Activated naive CD8-positive, alpha-beta T cell (primary cell): Measurements from ENCODE around the gene PTCH1.

ENCODE experiments used
- H3K27ac Mint-ChIP-seq: one replicate; pipeline ENCODE4 v1.8.0; 2021; ENCODE audit warnings: mixed read lengths
- H3K27me3 Mint-ChIP-seq: one replicate; pipeline ENCODE4 v1.8.0; 2021; ENCODE audit warnings: mixed read lengths
- H3K36me3 Mint-ChIP-seq: one replicate; pipeline ENCODE4 v1.8.0; 2021; ENCODE audit warnings: mixed read lengths
- H3K4me1 Mint-ChIP-seq: one replicate; pipeline ENCODE4 v1.8.0; 2021; ENCODE audit warnings: low read depth, mixed read lengths
- H3K4me3 Mint-ChIP-seq: one replicate; pipeline ENCODE4 v1.8.0; 2021; ENCODE audit warnings: mild to moderate bottlenecking, mixed read lengths
- H3K9me3 Mint-ChIP-seq: one replicate; pipeline ENCODE4 v1.8.0; 2021; ENCODE audit warnings: low read depth, mixed read lengths

The PTCH1 gene

DNA sequence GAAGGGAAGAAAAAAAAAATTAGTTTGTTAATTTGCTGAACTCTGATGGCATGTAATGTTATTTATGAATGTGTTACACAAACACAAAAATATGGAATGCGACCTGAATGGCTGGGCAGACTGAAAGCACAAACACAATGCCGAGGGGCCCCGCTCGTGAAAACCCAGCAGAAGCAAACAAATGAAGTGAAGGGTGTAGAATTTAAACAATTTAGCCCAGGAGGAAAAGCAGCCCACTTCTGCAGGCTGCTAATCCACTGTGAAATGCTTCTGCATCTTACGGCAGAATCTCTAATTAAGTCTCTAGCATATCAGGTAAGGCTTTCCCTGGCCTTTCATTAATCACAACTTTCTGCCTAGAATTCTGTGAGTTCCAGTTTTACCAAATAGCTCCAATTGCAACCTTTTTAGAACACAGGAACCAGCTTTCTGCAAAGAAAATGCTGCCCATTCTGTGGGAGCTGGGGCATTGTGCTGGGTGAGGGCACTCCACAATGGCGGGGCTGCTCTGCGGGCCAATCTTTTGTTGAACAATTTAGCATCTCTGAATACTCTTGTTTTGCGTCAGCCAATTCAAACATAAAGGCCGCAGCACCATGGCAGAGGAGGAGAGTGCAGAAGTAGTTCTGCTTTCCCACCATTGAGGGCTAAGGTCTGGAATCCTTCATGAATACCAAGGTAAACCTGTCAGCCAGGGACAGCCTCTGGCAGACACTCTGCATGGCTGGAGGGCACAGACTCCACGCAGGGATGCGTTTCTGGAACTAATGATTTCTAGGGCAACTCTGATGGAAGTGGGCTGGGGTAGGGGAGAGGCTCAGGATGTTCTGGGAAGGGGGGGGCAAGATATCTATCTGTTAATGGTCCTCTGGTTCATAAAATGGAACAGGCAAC, 66.4 kb downstream of the PTCH1 start:
- Mint-ChIP-seq H3K4me3 (no peak overlapping the region), H3K27me3 (no peaks in the 10 kb centered on the region), H3K27ac (no peak overlapping the region), H3K9me3 (no peaks in the 10 kb centered on the region), H3K36me3 (peaks cover 14% of the 10 kb centered on the region), H3K4me1 (no peaks in the 10 kb centered on the region)

DNA sequence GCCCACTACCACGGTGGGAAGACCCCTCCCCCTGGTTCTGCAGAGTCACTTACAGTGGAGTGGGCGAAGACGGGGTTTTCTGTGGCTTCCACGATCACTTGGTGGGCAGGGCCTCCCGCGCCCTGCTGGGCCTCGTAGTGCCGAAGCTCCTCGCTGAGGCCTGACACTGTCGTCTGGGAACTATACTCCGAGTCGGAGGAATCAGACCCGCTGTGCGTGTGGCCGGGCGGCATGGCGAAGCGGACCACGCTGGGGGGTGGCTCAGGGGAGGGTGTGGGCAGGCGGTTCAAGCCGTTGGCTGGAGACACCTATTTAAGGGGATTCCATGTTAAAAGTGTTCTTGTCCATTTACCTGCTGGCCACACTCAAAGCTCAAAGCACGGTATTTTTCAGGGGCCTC, 67.8 kb downstream of the PTCH1 start:
- H3K27me3 Mint-ChIP-seq, result no peaks in the 10 kb centered on the region
- no peaks in the 10 kb centered on the region for H3K4me1 Mint-ChIP-seq
- H3K27ac Mint-ChIP-seq, result no peak overlapping the region
- H3K36me3 Mint-ChIP-seq, result peaks cover 9% of the 10 kb centered on the region
- H3K4me3 Mint-ChIP-seq, result no peak overlapping the region
- H3K9me3 Mint-ChIP-seq, result no peaks in the 10 kb centered on the region

DNA sequence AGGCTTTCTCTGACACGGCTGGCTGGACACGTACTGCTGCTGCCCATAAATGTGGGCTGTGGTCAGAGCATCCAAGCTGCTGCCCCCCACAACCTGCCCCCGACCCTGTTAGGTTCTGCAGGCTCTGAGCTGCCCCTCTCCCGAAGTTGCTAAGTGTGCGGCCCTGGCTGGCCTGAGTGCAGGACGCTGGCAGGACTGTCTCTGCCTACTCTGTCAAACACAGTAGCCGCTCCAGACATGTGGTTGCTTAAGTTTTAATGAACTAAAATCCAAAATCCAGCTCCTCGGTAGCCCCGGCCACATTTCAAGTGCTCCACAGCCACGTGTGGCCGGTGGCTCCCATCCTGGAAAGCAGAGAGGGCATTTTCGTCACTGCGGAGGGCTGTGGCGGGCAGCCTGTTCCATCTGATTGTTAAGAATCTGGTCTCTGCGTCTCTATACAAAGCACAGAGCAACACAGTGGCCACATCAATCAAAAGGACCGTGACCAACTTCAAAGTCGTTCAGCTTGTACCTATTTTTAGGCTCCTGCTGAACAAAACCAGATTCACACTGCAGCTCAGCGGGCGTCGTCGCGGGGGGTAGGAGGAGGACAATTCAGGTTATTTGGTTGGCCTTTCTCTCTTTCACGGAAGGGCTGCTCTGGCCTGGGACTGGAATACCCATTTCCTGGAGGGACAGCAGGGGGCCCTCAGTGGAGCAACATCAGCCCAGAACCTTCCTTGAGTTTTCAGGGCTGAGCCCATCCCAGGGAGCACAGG, 68.9 kb downstream of the PTCH1 start:
- no peaks in the 10 kb centered on the region for H3K9me3 Mint-ChIP-seq

DNA sequence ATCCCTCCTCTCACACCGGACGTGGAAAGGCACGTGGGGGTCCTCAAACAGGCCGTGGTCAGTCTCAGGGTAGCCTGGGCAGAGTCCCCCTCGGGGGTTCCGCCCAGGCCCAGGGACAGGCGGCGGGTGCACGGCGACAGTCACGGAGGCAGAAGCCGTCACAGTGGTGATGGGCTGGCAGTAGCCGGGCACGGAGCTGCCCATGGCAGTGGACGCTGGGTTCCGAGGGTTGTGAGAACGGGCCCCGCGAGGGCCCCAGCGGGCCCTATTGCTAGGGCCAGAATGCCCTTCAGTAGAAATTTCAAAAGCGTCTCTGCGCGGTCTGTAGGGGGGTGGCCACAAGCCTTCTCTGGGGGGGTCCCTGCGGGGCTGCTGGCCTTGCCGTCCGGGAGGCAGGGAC, 69.8 kb downstream of the PTCH1 start:
- no peaks in the 10 kb centered on the region for H3K4me1 Mint-ChIP-seq
- H3K27ac Mint-ChIP-seq, result no peak overlapping the region
- no peaks in the 10 kb centered on the region for H3K27me3 Mint-ChIP-seq
- H3K36me3 Mint-ChIP-seq, result peaks cover 9% of the 10 kb centered on the region
- H3K4me3 Mint-ChIP-seq, result no peak overlapping the region
- no peaks in the 10 kb centered on the region for H3K9me3 Mint-ChIP-seq

More for the DNA sequence above, 68.9 kb downstream of the PTCH1 start:
- Mint-ChIP-seq H3K36me3 (peaks cover 6% of the 10 kb centered on the region), H3K4me1 (no peaks in the 10 kb centered on the region), H3K4me3 (no peak overlapping the region), H3K27me3 (no peaks in the 10 kb centered on the region), H3K27ac (no peak overlapping the region)

DNA sequence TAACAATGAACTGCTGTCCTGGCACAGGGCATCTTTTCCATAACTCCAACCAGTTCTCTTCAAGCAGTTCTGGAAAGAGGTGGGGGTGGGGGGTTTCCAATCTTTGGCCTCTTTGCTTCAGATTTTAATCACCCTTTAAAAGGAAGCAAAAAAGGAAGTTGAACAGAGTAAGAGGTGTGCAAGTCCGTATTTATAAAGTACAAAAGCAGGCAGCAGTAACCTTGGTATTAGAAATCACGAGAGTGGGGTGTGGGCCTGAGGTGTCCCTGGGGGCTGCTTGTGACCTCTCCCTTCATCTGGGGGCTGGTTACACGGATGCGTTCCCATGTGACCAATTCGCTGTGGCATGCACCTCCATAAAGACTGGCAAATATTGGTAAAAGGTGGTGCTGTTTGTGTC, 70.5 kb downstream of the PTCH1 start:
- Mint-ChIP-seq H3K9me3 (no peaks in the 10 kb centered on the region), H3K36me3 (peaks cover 9% of the 10 kb centered on the region), H3K4me1 (no peaks in the 10 kb centered on the region), H3K4me3 (no peak overlapping the region), H3K27me3 (no peaks in the 10 kb centered on the region), H3K27ac (no peak overlapping the region)

DNA sequence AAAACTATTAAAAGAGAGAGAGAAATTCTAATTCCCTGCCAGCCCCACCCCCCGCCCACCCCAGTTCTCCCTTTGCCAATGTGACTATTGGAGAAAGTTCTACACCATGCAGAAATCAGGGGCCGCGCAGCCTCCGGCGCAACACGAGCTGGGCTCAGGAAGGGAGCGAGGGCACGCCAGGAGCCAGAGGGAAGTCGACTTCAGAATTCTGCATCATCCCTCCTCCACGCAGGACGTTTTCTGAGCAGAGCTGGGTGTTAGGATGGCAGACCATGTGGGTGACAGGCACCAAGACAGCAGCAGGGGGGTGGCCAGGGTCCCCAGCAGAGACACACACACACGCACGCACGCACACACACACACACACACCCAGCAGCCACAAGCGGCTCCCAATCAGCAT, 72.6 kb downstream of the PTCH1 start:
- Mint-ChIP-seq H3K27ac (no peak overlapping the region), H3K4me3 (no peak overlapping the region), H3K27me3 (no peaks in the 10 kb centered on the region), H3K4me1 (no peaks in the 10 kb centered on the region), H3K9me3 (no peaks in the 10 kb centered on the region), H3K36me3 (peaks cover 6% of the 10 kb centered on the region)

DNA sequence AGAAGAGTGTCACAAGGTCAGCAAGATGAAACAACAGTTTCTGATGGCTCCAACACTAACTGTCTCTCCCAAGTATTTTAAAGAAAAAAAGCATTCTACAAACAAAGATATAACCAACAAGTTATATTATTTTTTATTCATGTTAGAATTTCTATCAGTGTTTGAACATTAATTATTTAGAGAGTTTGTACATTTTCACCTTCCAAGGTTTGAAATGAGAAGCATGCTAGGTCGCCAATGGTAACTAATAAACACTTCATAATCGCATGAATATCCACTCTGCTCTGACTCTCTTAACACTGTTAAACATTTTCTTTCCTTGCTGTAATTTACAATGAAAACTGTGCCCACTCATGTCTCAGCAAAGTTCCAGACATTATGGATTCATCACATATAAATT, 73.5 kb downstream of the PTCH1 start:
- H3K9me3 Mint-ChIP-seq, result no peaks in the 10 kb centered on the region
- H3K27ac Mint-ChIP-seq, result no peak overlapping the region
- H3K27me3 Mint-ChIP-seq, result no peaks in the 10 kb centered on the region
- H3K4me3 Mint-ChIP-seq, result no peak overlapping the region
- no peaks in the 10 kb centered on the region for H3K4me1 Mint-ChIP-seq
- H3K36me3 Mint-ChIP-seq, result peaks cover 6% of the 10 kb centered on the region

DNA sequence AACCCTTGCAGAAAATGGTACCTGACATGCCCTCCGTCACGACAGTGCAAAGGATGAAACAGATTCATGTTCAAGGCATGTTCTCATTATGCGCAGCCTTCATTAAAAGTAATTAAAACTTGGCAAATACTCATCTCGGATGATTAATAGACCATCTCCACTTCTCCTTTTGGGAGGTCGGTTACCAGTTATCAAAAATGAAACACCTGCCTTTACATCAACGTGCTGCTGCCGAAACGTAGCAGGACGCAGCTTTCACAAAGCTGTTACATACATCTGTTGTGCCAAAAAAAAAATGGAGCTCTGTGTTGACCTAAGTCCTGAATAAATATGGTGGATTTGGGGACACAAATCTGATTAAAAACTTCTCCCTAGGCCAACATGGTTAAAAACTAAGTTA, 75.7 kb downstream of the PTCH1 start:
- Mint-ChIP-seq H3K36me3 (peaks cover 6% of the 10 kb centered on the region), H3K9me3 (no peaks in the 10 kb centered on the region)

DNA sequence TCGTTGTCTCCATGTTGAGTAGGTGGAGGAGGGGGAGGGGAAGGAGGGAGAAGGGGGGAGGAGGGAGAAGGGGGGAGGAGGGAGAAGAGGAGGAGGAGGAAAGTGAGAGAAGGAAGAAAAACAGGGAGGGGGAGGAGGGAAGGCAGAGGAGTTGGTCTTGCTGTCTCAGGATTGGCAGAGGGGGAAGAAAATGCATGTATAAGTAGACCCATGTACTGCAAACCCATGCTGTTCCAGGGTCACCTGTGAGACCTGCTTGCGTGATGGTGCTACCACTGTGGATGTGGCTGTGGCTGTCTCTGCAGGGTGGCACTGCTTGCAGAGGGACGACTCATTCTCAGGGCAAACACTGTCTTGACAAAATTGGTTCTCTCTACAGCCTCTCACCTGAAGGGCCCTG, 76.3 kb downstream of the PTCH1 start:
- Mint-ChIP-seq H3K27me3 (no peaks in the 10 kb centered on the region), H3K4me3 (no peak overlapping the region), H3K36me3 (peaks cover 4% of the 10 kb centered on the region), H3K9me3 (no peaks in the 10 kb centered on the region), H3K27ac (no peak overlapping the region), H3K4me1 (no peaks in the 10 kb centered on the region)

More for the DNA sequence above, 75.7 kb downstream of the PTCH1 start:
- Mint-ChIP-seq H3K27me3 (no peaks in the 10 kb centered on the region), H3K4me3 (no peak overlapping the region), H3K27ac (no peak overlapping the region), H3K4me1 (no peaks in the 10 kb centered on the region)

DNA sequence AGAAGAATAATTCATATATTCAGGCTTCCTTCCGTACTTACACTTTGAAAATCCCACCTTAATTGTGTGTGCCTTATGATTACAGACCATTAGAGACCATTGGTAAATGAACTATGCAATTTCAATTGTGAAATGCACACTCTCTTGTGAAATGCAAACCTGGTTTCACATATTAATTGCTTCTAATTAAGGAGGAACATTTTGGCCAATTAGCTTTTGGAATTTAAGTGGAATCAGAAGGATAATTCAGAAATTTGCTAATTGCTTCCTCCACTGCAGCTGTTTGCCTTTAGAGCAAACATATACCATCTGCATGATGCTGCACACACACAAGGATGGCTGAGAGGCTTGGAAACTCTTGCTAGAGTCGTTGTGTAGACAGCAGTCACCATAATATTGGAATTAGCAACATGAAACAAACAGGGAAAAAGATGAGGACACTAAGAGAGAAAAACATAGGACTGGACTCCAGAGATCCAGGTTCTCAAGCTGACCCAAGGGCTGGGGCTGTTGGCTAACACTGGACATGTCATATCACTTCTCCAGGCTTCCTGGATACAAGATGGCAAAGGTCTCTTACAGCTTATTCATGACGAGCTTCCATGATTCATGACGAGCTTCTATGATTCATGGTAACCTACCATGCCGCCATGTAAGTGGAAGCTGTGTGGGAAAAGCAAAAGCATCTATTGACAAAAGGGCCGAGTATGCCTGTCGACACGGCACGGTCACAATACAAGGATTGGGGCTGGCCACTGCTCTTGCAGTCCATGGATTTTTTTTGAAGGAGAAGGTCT, 78.0 kb downstream of the PTCH1 start:
- Mint-ChIP-seq H3K27me3 (no peaks in the 10 kb centered on the region), H3K4me1 (peaks cover 1% of the 10 kb centered on the region), H3K9me3 (no peaks in the 10 kb centered on the region), H3K27ac (no peak overlapping the region), H3K36me3 (peaks cover 3% of the 10 kb centered on the region), H3K4me3 (no peak overlapping the region)

DNA sequence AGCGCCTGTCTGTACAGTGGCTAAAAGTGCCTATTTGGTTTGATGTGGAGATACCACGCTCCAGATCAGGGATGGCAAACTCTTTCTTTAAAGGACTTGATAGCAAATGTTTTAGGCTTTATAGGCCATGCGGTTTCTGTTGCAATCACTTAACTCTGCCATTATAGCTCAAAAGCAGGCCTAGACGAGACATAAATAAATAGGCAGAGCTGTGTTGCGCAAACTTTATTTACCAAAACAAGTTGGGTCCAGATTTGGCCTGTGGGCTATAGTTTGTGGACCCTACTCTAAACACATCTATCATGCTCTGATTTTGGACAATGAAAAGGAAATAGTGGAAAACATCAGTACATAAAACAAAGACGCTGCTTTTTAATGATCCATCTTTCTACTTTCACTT, 79.2 kb downstream of the PTCH1 start:
- Mint-ChIP-seq H3K4me1 (peaks cover 1% of the 10 kb centered on the region), H3K9me3 (no peaks in the 10 kb centered on the region), H3K36me3 (peaks cover under 1% of the 10 kb centered on the region), H3K27me3 (no peaks in the 10 kb centered on the region), H3K4me3 (no peak overlapping the region), H3K27ac (no peak overlapping the region)

DNA sequence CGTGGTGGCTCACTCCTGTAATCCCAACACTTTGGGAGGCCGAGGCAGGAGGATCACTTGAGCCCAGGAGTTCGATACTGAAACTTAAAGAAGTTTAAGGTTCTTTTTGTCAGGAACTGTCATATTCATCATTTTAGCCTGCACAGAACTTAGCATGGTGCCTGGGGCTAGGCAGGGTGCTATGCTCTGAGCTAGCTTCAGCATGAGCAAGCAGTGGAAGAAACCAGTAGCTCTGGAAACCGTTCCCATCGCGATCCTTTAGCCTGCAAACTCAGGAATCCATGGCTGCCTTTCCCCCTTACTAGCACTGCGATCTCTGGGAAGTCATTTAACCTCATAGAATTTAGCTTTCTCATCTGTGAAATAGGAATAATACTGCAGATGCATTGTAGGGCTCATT, 80.4 kb downstream of the PTCH1 start:
- Mint-ChIP-seq H3K36me3 (no peaks in the 10 kb centered on the region), H3K27ac (no peak overlapping the region), H3K27me3 (no peaks in the 10 kb centered on the region), H3K9me3 (no peaks in the 10 kb centered on the region), H3K4me1 (peaks cover 1% of the 10 kb centered on the region), H3K4me3 (no peak overlapping the region)

DNA sequence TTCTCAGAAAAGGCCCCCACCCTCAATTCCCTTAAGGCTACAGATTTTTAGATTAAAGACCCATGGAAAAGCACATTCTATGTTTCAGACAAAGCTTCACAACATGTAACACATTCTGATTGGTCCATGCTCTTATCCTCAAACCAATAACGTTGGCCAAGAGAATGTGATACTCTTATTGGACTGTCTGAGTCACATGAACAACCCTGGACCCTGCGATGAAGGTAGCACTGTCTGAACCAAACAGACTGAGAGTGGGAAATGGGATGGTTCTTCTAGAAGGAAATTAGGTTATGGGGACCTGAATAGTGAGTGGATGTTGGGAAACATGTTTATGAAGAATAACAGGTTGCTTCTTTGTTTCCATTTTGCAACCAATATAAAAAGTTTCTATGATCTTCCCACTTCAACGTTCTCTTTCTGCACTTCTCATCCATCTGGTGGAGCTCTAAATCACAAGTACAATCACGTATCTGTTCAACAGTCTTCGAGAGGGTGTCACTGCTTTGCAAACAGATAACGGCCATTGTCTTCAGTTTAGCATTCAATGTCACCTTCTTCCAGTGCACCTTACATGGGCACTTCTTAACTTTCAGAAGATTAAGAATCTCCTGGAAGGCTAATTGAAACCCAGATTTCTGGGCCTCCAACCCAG, 81.6 kb downstream of the PTCH1 start:
- H3K27ac Mint-ChIP-seq, result no peak overlapping the region
- peaks cover 1% of the 10 kb centered on the region for H3K4me1 Mint-ChIP-seq
- H3K36me3 Mint-ChIP-seq, result no peaks in the 10 kb centered on the region
- H3K9me3 Mint-ChIP-seq, result peaks cover 4% of the 10 kb centered on the region
- H3K4me3 Mint-ChIP-seq, result no peak overlapping the region
- H3K27me3 Mint-ChIP-seq, result no peaks in the 10 kb centered on the region

DNA sequence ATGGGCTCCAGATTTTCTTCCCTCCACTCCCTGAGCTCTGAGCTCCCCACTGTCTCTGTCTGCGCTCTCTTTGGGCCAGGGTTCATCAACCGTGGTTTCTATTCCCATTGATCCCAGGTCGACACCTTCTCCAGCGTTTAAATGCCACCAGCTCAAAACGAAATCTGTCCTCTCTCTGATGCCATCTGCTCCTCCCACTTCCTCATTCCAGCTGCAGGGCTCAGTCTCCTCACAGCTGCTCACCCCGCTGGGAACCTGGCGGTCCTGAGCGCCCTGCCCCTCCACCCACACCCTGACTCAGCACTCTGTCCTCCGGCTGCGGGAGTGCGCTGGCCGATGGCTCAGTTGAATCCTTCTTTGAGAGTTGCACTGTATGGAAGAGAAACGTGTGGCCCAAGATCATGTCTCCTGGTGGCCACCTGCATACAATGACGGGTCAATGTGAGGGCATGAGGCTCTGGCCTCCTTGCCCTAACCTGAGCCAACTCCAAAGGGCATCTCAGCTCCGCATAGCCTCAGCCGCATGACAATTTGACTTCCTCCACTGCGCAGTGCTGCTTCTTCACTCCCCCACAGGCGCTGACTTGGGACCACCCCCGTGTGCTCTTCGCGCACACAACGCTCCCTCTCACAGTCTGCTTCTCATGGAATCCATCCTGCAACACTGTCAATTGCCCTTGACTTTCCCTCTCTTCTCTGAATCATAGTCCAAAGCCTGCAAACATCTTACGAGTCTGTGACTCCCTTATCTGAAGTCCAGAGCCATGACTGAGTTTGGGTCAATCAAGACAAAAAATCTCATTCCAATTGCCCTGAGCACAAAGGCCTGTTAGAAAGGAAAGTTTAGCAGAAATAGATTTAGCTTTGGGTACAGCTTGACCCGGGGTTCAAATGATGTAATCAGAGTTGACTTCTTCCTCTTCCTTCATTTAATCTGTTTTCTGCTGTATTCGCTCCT, 82.4 kb downstream of the PTCH1 start:
- no peaks in the 10 kb centered on the region for H3K27me3 Mint-ChIP-seq
- H3K4me3 Mint-ChIP-seq, result no peak overlapping the region
- peaks cover 5% of the 10 kb centered on the region for H3K36me3 Mint-ChIP-seq
- peaks cover 1% of the 10 kb centered on the region for H3K4me1 Mint-ChIP-seq
- H3K27ac Mint-ChIP-seq, result no peak overlapping the region
- peaks cover 11% of the 10 kb centered on the region for H3K9me3 Mint-ChIP-seq
